Measurements from ENCODE around the gene MTARC2.
"Not testable (repeated sequence)": the region's sequence is repeated elsewhere in the genome, so short reads cannot be mapped to it uniquely, and the experiment has no call there.

MTARC2 gene

DNA sequence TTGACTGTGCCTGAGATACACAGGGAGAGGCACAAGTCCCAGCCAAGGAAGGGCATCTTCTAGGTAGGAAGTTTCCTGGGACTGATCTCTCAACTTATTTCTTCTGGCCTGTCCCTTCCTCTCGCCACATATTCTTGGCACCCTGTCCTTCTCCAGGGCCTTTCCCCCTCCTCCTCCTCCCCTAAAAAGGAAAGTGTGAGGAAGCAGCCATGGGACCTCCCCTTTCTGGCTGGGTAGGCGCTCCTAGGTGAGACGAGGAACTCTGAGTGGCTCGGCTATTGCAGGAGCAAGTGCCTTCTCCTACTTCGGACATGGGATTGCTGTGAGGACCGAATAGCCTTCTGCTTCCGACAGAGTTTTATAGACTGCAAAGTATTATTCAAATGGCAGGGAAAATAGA is 15.5 kb upstream of the MTARC2 start:
- no peak for DNase-seq (ENCODE audit: low spot score)

DNA sequence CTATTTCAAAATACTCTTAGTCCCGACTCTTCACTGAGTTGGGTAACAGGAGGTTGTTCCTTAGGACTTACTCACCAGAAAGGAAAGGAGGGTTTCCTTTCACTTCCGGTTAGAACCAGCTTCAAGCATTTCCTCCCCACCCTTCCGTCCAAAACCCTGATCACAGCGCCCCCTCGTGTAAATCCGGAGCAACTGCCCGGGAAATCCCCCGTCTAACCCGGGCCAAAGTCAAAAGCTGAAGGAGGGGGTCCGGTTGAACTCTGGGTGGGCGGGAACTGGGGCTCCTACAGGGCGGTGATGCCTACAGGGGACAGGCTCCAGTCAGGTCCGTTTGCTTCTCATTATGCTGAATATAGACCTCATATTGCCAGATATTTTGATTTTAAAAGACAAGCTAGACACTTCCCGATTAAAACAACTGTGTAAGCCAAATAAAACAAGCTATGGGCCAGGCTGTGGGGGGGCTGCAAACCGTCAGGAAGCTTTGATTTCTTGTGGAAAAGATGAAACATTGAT is 15.0 kb upstream of the MTARC2 start:
- DNase-seq (ENCODE audit: low spot score), result peak; percentile 66

DNA sequence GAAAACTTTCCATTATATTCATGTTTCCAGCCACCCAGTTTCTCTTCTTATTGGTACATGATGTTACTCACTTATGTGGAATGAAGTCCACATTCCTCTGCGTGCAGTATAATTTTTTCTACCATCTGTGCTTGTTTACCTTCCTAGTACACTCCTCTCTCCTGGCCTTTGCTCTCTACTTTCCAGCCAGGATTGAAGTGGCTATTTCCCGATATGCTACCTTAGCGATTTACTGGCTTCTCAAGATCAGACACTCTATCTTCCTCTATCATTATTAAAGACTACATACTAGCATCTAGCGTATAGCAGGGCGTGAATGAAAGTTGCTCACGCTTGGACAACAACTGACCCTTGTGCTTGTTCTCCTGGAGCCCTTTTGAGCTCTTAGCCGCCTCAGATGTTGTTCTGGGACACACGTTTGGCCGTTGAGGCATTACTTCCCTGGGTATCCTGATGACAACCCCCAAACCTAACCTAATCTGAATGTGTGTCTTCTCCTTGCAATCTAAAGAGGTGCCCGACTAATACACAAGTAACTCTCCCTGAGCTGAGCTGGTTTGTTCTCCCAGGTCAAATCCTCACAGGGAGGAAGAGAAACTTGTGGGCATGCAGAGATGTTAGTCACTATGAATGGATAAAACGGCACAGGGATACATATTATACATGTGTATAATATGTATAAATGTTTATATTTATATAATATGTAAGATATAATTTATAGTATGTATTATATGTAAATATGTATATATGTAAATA is 13.4 kb upstream of the MTARC2 start:
- no peak for DNase-seq (ENCODE audit: low spot score)

DNA sequence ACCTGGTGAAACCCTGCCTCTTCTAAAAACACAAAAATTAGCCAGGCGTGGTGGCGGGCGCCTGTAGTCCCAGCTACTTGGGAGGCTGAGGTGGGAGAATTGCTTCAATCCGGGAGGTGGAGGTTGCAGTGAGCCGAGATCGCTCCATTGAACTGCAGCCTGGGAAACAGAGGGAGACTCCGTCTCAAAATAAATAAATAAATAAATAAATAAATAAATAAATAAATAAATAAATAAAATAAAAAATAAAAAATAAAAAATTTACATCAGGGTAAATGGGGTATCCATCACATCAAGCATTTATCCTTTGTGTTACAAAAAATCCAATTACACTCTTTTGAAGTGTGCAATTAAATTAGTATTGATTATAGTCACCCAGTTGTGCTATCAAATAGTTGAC is 11.8 kb upstream of the MTARC2 start:
- DNase-seq (ENCODE audit: low spot score), result not testable (repeated sequence)

DNA sequence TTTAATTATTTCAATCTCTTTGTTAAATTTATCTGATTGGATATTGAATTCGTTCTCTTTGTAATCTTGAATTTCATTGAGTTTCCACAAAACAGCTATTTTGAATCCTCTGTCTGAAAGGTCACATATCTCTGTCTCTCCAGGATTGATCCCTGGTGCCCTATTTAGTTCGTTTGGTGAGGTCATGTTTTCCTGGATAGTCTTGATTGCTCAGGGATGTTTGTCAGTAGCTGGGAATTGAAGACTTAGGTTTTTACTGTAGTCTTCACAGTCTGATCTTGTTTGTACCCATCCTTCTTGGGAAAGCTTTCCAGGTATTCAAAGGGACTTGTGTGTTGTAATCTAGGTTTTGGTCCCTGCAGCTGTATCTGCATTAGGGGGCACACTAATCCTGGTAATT is 6.8 kb upstream of the MTARC2 start:
- no peak for DNase-seq (ENCODE audit: low spot score)

DNA sequence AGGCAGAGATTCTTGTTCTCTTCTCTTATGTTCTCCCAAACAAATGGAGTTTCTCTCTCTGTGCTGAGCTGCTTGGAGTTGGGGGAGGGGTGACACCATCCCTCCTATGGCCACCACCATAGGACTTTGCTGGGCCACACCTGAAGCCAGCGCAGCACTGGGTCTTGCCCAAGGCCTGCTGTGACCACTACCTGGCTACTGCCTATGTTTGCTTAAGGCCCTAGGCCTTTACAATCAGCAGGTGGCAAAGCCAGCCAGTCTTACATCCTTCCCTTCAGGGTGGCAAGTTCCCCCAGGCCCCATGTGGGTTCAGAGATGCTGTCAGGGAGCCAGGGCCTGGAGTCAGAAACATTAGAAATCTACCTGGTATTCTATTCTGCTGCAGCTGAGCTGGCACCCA is 6.3 kb upstream of the MTARC2 start:
- DNase-seq (ENCODE audit: low spot score), result no peak

DNA sequence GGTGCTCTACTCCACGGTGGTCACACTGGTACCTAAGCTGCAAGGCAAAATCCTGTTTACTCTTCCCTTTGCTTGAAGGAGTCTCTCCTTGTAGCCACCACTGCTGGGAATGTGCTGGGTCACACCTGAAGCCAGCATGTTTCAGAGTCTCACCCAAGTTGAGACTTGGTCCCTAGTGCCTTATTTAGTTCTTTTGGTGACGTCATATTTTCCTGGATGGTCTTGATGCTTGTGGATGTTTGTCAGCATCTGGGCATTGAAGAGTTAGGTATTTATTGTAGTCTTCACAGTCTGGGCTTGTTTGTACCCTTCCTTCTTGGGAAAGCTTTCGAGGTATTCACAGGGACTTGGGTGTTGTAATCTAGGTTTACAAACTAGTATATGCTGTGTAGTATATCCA is 5.6 kb upstream of the MTARC2 start:
- no peak for DNase-seq (ENCODE audit: low spot score)

DNA sequence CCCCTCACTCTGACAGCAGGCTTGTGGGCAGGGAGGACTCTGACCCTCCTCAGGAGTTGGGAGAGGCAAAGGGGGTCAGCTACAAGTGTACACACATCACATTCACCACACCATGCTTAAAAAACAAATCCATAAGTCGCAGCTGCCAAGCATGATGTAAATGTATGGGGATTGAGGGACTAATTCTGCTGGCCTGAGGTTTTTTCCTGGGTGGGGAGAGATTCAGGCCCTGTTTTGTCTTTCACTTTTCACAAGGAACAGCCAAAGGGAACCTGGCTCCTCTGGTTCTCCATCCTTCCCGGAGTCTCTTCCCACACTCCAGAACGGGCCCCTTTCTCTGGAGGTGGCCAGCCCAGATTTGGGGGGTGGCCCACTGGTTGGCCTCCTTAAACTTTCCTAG is 1.3 kb upstream of the MTARC2 start:
- no peak for DNase-seq (ENCODE audit: low spot score)

DNA sequence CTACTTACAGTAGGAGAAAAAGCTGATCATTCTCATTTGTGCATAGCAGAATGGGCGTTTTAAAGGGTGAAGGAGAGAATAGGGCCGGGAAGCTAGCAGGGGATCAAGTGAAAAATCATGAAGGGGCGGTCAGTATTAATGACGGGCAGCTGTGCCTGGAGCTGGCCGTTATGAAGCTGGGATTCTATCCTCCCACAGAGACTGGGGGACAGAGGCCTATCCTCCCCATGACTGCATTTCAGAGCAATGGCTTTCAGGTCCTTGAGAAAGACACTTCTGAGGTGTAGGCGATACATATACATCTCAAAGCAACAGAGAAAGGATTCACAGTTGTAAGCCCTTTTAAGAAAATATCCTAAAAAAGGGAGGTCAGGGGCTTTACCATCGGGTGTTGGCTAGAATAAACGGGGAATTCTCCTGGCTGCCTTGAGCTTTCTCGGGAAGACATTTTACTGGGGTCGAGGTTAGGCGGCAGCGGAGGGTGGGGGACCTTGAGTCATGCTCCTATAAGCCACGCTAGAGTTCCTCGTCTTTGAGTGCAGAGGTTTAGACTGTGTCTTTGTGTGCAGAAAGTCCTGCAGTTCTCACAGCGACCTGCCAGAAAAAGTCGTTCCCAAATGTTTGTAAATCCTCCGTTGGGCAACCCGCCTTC is 559 bp upstream of the MTARC2 start:
- DNase-seq (ENCODE audit: low spot score), result no peak

DNA sequence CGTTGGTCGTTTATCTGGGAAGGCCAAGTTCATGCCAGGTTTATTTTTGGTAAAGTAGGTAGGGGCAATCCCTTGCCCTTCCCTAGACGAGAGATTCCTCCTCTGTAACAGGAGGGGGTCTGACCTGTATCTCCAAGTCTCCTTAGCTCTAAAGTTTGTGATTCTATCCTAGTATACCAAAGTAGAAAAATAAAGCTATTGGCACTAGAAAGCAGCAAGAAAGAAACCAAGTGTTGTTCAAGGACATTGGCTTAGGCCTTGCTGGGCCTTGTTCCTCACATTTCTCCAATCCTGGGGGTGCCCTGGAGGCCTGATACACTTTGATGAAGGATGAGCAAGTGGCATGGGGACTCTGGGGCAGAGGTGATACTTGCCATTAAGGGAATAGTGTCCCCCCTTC is 814 bp downstream of the MTARC2 start:
- DNase-seq (ENCODE audit: low spot score), result no peak

DNA sequence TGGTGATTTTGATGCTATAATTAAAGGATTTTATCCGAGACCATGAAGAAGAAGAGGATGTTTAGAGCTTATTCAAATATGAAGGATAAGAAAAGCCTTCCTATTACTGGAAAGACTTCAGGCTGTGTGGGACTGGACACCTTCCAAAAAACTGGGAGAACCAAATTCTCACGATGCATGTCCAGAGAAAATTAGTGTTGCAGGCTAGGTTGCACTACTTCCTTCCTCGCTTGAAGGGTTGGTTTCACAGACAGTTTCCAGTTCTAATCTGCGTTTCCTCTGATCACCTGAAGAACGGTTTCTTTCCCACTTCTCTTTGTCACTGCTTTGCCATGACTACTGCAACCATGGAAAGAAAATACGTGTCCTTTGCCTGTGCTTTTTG is 2.0 kb downstream of the MTARC2 start:
- DNase-seq (ENCODE audit: low spot score), result no peak

DNA sequence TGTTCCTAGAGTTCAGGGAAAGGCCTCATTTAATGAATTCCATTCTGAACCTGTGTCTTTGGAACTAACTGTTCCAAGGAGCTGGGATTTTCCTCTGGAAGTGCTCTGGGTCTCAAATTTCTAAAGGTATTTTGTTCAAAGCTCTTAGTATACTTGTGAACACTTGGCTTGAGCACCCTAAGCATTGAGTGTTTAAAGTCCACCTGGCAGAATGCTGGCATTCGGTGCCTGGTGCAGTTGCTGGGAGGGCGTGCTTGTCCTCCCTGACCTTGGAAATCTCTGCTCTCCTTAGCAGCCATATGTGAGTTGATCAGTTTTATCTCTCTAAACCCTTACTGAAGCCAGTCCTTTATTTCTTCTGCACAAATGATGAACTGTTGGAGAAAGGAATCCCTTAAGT is 3.0 kb downstream of the MTARC2 start:
- no peak for DNase-seq (ENCODE audit: low spot score)

DNA sequence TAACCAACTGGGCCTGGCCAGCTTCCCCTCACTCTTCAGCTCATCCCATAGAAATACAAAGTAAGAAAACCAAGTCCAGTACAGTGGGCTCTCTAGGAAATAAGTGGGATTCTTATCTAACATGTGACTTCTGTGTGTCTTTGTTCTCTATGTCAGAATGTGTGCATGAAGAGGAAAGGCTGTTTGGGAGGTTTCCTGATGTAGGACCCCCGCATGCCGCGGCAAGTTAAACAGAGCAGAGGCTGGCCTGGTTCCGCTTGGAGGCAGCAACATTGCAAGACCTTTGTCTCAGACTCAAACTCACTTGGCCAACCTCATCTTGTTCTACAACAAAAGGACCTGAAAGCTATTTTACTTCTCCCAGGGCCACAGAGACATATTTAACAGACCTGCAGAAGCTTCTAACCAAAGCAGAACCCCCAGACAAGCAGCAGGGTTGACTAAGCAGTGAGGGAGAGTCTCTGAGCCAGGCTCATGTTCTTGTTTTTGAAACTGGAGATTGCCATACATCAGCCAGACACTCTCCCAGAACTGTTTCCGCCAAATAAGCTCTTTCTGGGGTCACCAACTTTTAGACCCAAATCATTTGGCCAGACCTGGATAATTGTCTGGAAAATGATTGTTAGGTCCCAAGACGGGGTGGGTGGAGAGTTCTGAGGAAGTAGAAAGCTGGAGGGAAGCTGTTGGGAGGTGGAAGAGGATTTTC is 6.2 kb downstream of the MTARC2 start:
- no peak for DNase-seq (ENCODE audit: low spot score)

DNA sequence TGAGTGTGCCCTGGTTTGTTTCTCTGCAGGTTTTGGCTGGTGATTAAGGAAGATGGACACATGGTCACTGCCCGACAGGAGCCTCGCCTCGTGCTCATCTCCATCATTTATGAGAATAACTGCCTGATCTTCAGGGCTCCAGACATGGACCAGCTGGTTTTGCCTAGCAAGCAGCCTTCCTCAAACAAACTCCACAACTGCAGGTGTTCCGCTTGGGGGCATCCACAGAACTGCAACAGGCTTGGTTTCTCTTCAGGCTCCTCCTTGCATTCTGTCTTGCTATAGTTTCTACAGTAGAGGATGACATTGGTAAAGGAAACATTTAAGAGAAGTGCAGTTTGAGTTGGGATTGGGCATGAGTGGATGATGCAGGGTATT is 6.8 kb downstream of the MTARC2 start:
- no peak for DNase-seq (ENCODE audit: low spot score)

DNA sequence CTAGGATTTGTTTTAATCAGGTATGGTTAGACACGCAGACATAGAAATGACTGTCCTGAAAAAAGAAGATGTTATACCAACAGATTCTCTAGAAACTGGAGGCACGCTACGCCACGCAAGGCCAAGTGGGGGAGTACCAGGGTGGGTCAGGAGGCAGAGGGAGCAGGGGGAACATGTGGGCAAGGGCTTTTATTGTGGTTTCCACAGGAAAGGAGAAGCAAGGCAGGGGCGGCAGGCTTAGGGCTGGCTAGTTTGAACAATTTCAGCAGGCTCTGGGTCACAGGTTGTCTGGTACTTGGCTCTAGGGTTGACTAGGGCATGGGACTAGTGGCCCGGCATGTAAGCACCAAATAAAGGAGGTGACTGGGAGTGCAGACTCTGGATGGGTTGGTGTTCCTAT is 7.2 kb downstream of the MTARC2 start:
- DNase-seq (ENCODE audit: low spot score), result no peak

DNA sequence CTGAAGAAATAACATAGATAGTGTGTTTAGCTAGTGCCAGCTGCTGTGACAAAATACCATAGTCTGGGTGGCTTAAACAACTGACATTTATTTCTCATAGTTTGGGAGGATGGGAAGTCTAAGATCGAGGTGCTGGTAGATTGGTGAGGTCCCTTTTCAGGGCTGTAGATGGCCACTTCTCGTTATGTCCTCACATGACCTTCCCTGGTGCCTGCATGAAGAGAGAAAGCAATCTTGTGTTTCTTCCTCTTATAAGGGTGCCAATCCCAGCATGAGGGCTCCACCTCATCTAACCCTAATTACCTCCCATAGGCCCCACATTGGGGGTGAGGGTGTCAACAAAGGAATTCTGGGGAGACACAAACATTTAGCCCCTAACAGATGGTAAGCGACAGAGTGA is 9.3 kb downstream of the MTARC2 start:
- no peak for DNase-seq (ENCODE audit: low spot score)

DNA sequence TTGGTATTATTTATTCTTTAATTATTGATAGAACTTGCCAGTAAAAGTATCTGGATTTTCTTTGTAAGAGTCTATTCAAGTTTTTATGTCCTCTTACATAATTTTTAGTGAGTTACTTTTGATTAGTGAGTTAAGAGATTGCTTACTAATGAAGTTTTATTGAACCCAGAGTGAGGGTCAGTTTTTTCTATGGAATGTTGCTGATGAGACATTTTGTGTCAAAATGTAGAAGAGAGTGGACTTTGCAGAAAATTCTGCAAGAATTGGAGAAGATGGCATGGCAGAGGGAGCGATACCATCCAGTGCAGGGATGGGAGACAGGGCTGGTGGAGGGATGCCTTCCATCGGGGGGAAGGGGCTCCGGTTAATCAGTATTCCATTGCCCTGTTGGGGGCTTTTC is 11.0 kb downstream of the MTARC2 start:
- no peak for DNase-seq (ENCODE audit: low spot score)

DNA sequence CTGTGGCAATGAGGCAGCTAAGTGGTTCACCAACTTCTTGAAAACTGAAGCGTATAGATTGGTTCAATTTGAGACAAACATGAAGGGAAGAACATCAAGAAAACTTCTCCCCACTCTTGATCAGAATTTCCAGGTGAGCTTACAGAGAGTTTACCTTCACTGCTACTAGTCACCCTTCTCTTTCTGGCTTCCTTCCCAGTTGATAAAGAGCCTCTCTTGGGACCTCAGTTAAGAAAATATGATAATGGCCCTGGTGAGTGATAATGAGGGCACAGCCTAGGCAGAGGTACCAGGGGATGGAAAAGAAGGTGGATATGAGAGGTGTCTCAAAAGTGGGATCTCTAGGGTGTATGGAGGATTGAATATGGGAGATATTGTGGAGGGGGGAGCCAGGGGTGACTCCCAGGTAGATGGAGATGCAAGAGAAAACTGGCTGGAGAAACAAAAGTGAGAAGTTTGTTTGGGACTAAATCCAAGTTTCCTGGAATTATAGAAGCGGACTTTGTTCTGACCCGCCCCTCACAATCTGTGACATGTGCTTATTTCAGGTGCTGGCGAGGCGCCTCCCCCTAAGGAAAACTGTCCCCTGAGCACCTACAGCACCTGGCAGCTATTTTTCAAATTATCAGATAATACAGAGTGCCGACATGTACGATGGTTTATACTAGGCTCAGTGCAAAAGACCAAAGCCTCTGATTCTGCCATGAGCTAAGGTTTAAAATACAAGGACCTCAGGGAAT is 13.7 kb downstream of the MTARC2 start:
- DNase-seq (ENCODE audit: low spot score), result no peak

DNA sequence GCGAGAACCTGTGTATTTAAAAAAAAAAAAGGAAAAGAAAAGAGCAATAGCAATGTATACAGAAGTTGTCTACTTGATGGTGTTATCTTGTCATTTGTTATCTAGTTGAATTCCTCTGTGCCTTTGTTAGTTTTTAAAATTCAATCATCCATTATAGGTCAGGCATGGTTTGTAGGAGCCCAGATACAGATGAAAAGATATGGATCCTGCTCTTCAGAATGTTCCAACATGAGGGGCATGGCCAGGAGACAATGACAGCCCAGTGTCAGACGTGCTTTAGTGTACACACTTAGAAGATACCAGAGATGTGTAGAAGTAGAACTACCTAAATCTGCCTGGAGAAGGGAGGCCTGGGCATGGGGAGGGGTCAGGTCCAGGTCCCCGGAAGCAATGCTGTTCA is 16.6 kb downstream of the MTARC2 start:
- DNase-seq (ENCODE audit: low spot score), result no peak

DNA sequence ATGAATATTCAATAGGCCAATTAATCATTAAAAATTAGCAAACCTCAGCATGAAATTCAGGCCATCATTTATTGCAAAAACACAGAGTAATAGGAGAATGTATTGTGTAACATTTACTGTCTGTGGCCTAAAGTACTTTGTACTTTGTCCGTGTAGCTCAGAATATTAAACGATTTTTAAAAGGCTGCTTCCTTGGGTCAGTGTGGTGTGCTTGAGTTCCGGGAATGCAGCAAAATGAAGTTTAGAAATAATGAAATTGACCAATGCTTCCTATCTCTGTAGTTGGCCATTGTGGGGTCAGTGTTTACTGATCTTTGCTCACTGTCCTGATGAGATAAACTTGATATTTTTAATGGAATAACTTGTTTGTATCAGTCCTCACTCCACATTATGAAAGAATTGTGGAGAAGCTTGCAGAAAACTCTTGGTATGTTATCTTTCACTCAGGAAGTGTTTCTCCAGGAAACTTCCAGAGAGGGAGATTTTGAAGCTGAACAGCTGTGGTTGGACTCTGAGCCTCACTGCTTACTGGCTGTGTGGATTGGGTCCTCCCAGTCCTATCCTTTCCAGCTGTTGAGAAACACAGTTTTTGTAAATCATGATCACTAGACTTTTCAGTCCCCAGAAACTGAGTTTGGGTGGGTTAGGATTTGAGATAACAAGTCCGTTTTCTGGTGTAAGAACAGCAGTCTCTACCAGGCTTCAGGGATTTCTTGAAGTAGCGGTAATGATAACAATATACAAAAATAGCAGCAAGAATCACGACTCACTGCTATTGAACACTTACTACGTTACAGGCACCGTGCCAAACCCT is 19.4 kb downstream of the MTARC2 start:
- DNase-seq (ENCODE audit: low spot score), result no peak

DNA sequence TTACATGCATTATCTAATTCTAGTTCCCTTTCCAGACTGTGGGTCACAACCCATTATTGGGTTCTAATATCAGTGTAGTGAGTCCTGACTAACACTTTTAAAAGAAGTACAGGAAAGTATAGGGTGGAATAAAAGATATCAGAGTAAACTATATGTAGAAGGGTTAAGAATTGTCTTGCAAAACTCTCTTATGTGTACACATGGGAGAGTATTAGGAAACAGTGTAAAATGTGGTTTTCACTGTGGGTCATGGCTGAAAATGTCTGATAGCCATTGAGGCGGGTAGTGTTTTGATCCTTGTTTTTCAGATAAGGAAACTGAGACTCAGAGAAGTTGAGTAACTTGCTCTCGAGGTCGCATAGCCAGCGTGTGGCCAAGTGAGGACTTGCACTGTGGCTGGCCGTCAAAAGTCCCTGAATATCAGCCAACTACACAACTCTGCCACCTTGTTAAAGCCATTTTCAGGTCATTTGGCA is 20.0 kb downstream of the MTARC2 start:
- DNase-seq (ENCODE audit: low spot score), result no peak

DNA sequence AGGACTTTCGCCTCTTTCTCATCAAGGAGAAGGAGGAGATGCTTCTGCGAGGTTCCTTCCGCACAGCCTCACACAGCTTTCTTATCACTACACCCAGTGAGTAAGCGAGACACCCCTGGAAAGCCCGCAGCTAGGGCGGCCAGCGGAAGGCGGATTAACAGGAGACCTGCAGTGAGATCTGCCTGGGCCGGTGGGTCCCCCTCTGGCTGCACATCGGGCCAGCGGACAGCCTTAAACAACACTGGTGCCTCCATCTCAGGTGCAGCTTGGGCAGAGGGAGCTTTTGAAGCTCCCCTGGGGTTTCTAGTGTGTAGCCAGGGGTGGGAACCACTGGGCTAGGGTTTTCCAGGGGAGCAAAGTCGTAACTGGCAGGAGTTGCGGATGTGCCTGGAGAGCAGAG is 21.1 kb downstream of the MTARC2 start:
- no peak for DNase-seq (ENCODE audit: low spot score)
